Endothelial cell of umbilical vein (primary cell): ENCODE data around the gene PLA2G15. TPM values are rescaled to one million over a fixed set of nuclear protein-coding genes. Genes with fewer than 3 reads are reported as not detected.

Experiments used
- BruUV-seq: library from RNA; stranded (reverse); fragments of 400-500 nt; replicated peaks from 2 replicates; lab custom pipeline; 2021; lab: Mats Ljungman, UMichigan
- CTCF ChIA-PET: fragments of 300-600, 350-600 bp; sonication (Branson Sonifier 250); formaldehyde crosslinking; loops from one replicate; lab custom pipeline; 2021; ENCODE audit warnings: antibody characterized with exemption, inconsistent platforms; lab: Charles Lee
- POLR2A ChIA-PET: fragments of 300-600, 350-600 bp; sonication (Branson Sonifier 250); formaldehyde crosslinking; loops from one replicate; lab custom pipeline; 2021; ENCODE audit warnings: antibody characterized with exemption, inconsistent platforms; lab: Charles Lee
- DNase-seq: peaks from one replicate; pipeline ENCODE4 v3.0.0-alpha.2; 2011; ENCODE audit warnings: low read depth, low spot score
- FAIRE-seq: peaks from 2 replicates; lab custom pipeline; 2011; peaks lifted over from hg19 to GRCh38; lab: Jason Lieb, UNC
- H2AFZ ChIP-seq: 2 replicates; pipeline ENCODE4 v1.6.0; 2012; ENCODE audit warnings: low read depth, low read length, control low read depth, inconsistent platforms
- H3K27ac ChIP-seq: 2 replicates; pipeline ENCODE4 v1.5.1; 2011; ENCODE audit warnings: low read depth, mild to moderate bottlenecking, control low read depth, low read length, moderate library complexity; ENCODE audit not compliant: insufficient read depth
- H3K27me3 ChIP-seq, 2 experiments: 2 replicates each; pipeline versions ENCODE4 v1.6.0 to v1.6.1; 2011; ENCODE audit warnings: low read length in 2 of 2, mixed read lengths in 1 of 2; ENCODE audit not compliant: control insufficient read depth in 2 of 2, insufficient read depth in 2 of 2
- H3K36me3 ChIP-seq, 2 experiments: 2 replicates in 1 of 2; 3 replicates in 1 of 2; pipeline ENCODE4 v1.5.1; 2011; ENCODE audit warnings: low read length in 2 of 2, mild to moderate bottlenecking in 1 of 2, moderate library complexity in 1 of 2; ENCODE audit not compliant: control insufficient read depth in 2 of 2, insufficient read depth in 2 of 2; ENCODE audit errors: extremely low read depth in 1 of 2
- H3K4me1 ChIP-seq: 3 replicates; pipeline ENCODE4 v1.5.1; 2011; ENCODE audit warnings: mild to moderate bottlenecking, low read length; ENCODE audit not compliant: control insufficient read depth, insufficient read depth; ENCODE audit errors: extremely low read depth
- H3K4me2 ChIP-seq: 2 replicates; pipeline ENCODE4 v1.6.1; 2011; ENCODE audit warnings: low read length, control low read depth, mixed read lengths; ENCODE audit not compliant: insufficient read depth
- H3K4me3 ChIP-seq, 3 experiments: fragments of 200-600 bp in 1 of 3; sonication (generic), shearing (Covaris generic) in 1 of 3; replicated peaks in 1 of 3; 2 replicates each; pipeline ENCODE4 v1.5.1; 2011 to 2016; ENCODE audit warnings: control low read depth in 3 of 3, low read length in 3 of 3, mild to moderate bottlenecking in 2 of 3, inconsistent platforms in 1 of 3, low read depth in 1 of 3, moderate library complexity in 1 of 3; ENCODE audit not compliant: insufficient read depth in 1 of 3
- H3K79me2 ChIP-seq: 2 replicates; pipeline ENCODE4 v1.6.0; 2012; ENCODE audit warnings: low read length, inconsistent platforms; ENCODE audit not compliant: control insufficient read depth, insufficient read depth
- H3K9ac ChIP-seq: replicated peaks from 2 replicates; pipeline ENCODE3; 2011; ENCODE audit warnings: low read length, control low read depth; ENCODE audit not compliant: insufficient read depth; ENCODE audit errors: extremely low read depth
- H3K9me1 ChIP-seq: replicated peaks from 3 replicates; pipeline ENCODE4 v1.6.0; 2011; ENCODE audit warnings: mild to moderate bottlenecking, low read length; ENCODE audit not compliant: control insufficient read depth, insufficient read depth; ENCODE audit errors: extremely low read depth
- H3K9me3 ChIP-seq: replicated peaks from 2 replicates; pipeline ENCODE4 v1.5.1; 2012; ENCODE audit warnings: low read length, inconsistent platforms; ENCODE audit not compliant: control insufficient read depth, insufficient read depth
- H4K20me1 ChIP-seq: replicated peaks from 2 replicates; pipeline ENCODE3; 2011; ENCODE audit warnings: mild to moderate bottlenecking, low read length; ENCODE audit not compliant: control insufficient read depth, insufficient read depth; ENCODE audit errors: extremely low read depth
- CTCF ChIP-seq, 2 donors: IDR thresholded peaks; 1 replicate in 1 of 2; 2 replicates in 1 of 2; pipeline ENCODE4 v1.5.1; 2011; ENCODE audit warnings: low read length in 2 of 2, mild to moderate bottlenecking in 2 of 2, moderate library complexity in 2 of 2, control low read depth in 1 of 2, inconsistent platforms in 1 of 2, low read depth in 1 of 2; ENCODE audit not compliant: insufficient read depth in 1 of 2; ENCODE audit errors: extremely low read depth in 1 of 2
- EZH2 ChIP-seq: IDR thresholded peaks from 2 replicates; pipeline ENCODE4 v1.6.1; 2012; ENCODE audit warnings: borderline replicate concordance, low read depth, mild to moderate bottlenecking, moderate library complexity, low read length, inconsistent platforms; ENCODE audit not compliant: severe bottlenecking
- FOS ChIP-seq: IDR thresholded peaks from 2 replicates; pipeline ENCODE4 v1.6.1; 2011; ENCODE audit warnings: mild to moderate bottlenecking, low read length, moderate library complexity, borderline replicate concordance; ENCODE audit not compliant: insufficient read depth
- GATA2 ChIP-seq: IDR thresholded peaks from 2 replicates; pipeline ENCODE4 v1.7.0; 2011; ENCODE audit warnings: low read depth, mild to moderate bottlenecking, moderate library complexity, mixed read lengths, low read length; ENCODE audit not compliant: insufficient read length, insufficient read depth
- JUN ChIP-seq: IDR thresholded peaks from 2 replicates; pipeline ENCODE4 v1.6.1; 2011; ENCODE audit warnings: borderline replicate concordance, low read depth; ENCODE audit not compliant: insufficient read length, insufficient read depth
- MYC ChIP-seq: IDR thresholded peaks from one replicate; pipeline ENCODE4 v1.6.1; 2011; ENCODE audit warnings: mild to moderate bottlenecking, low read depth, low read length
- POLR2A ChIP-seq: IDR thresholded peaks from 2 replicates; pipeline ENCODE4 v1.6.1; 2012; ENCODE audit warnings: low read depth, mild to moderate bottlenecking, control low read depth, low read length
- POLR2AphosphoS5 ChIP-seq: IDR thresholded peaks from 2 replicates; pipeline ENCODE4 v1.6.1; 2012; ENCODE audit warnings: low read depth, mild to moderate bottlenecking, control low read depth, low read length, moderate library complexity; ENCODE audit not compliant: insufficient read depth
- dilution Hi-C: fragments of 300-500 bp; cut with MboI; formaldehyde crosslinking; loops from one replicate; pipeline ENCODE4 v1.15.0; 2019; ENCODE audit warnings: low sequenced_read_pairs; ENCODE audit not compliant: extremely low pct_ligation_motif_present
- intact Hi-C: fragments of 100-400 bp; cut with micrococcal nuclease; formaldehyde crosslinking; loops from one replicate; pipeline ENCODE4 v1.10.0; 2022
- polyA plus RNA-seq, 4 experiments: library from polyadenylated mRNA; depleted of rRNA in 3 of 4; stranded (reverse) in 3 of 4; unstranded in 1 of 4; fragments of >200 nt; gene quantifications; 2 replicates each; pipeline versions ENCODE4 v1.2.1 to v1.2.3, GENCODE V29; 2011 to 2012; ENCODE audit warnings: missing spikeins in 1 of 4
- total RNA-seq: library from RNA; stranded (reverse); gene quantifications from 2 replicates; pipeline ENCODE4 v1.2.3, GENCODE V29; 2021
- TF ChIP-seq, protein P1 (sequence below): IDR thresholded peaks from 2 replicates; pipeline ENCODE4 v1.6.1; 2011; ENCODE audit not compliant: insufficient read depth, insufficient read length

Gene PLA2G15
- total and polyA plus RNA-seq, 2 donors (not counting 3 experiments of a cell fraction or from before 2014, with no cell fraction given), result 24.3 to 41.8 TPM

GRCh38 chr16:68197250-68197649 is 47.9 kb upstream of the PLA2G15 start:
- no peak for DNase-seq
- intact Hi-C loops, result no loop called here
- no peaks in the 10 kb centered on the region for H3K79me2 ChIP-seq

More at GRCh38 chr16:68197250-68197649, 47.9 kb upstream of the PLA2G15 start:
- Histone ChIP-seq H3K36me3 (peaks cover 0 to 2% of the 10 kb centered on the region in 2 experiments), H3K4me3 (no peak overlapping the region), H3K27ac (no peak overlapping the region), H3K9me3 (no peaks in the 10 kb centered on the region), H3K27me3 (no peaks in the 10 kb centered on the region), H3K9ac (no peak overlapping the region), H4K20me1 (peaks cover 2% of the 10 kb centered on the region), H3K4me1 (peaks cover 7% of the 10 kb centered on the region), H2AFZ (no peak overlapping the region), H3K4me2 (no peak overlapping the region), H3K9me1 (no peaks in the 10 kb centered on the region)
- ChIA-PET CTCF (interaction anchor here (1.2 to 1.5 kb wide), 2 partner anchors 9 to 10 kb away, joined by 3 read pairs; no protein-coding TSS in a partner anchor), POLR2A (no interaction called here)
- BruUV-seq, result no TSS peak
- FAIRE-seq, result no peak
- dilution Hi-C loops, result no loop called here
- no peak for TF ChIP-seq CTCF (IDR thresholded peaks at IDR 0.05; ENCODE audit: extremely low read depth in 1 of 2, insufficient read depth in 1 of 2, low read depth in 1 of 2, low read length in 2 of 2)
- TF ChIP-seq FOS, result no peak
- no peak for TF ChIP-seq POLR2AphosphoS5
- no peak for TF ChIP-seq EZH2
- no peak for TF ChIP-seq POLR2A
- TF ChIP-seq JUN, result no peak
- TF ChIP-seq GATA2, result no peak
- TF ChIP-seq, protein P1, sequence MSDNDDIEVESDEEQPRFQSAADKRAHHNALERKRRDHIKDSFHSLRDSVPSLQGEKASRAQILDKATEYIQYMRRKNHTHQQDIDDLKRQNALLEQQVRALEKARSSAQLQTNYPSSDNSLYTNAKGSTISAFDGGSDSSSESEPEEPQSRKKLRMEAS, result no peak
- no peak for TF ChIP-seq MYC
